ENCODE results near the gene SH3PXD2A. TPM values are rescaled to one million over a fixed set of nuclear protein-coding genes. Genes with fewer than 3 reads are reported as not detected.

The SH3PXD2A gene
- total and polyA plus RNA-seq, 9 of the 15 experiments (the other 6 are each of a cell fraction or from before 2014, with no cell fraction given) = 0.41 to 9.3 (median 2.5) TPM

- TF ChIP-seq ZNF740 (CRISPR knock-in tag; IDR thresholded peaks at IDR 0.05) (peak; percentile 43; the same call in 1 of the 2 replicates), ZNF740 (tag; IDR thresholded peaks at IDR 0.05) (no peak), SP1 (CRISPR knock-in tag; IDR thresholded peaks at IDR 0.05) (peak; percentile 54; the same call in 1 of the 2 replicates)
Measured at GRCh38 chr10:103696411-103697145, 158.8 kb downstream of the SH3PXD2A start (continued).

- CTCF ChIA-PET (ENCODE audit: low intra/inter-chr PET ratio) = no interaction called here
- Histone ChIP-seq H2AFZ (ENCODE audit: low read depth, low read length) (peak overlapping the region; percentile 90), H3K9ac (ENCODE audit: insufficient read depth in 1 of 2, low read depth in 2 of 2, low read length in 2 of 2) (peak overlapping the region in 1 of 2 experiments; percentile 59; a peak in 1 of 4 replicates), H3K9me1 (ENCODE audit: control insufficient read depth, insufficient read depth, low read length) (no peaks in the 10 kb centered on the region), H3K4me1 (replicated peaks in 1 of 2; ENCODE audit: control insufficient read depth in 2 of 2, insufficient read depth in 2 of 2, low read length in 2 of 2) (peaks cover 40 to 42% of the 10 kb centered on the region in 2 experiments), H3K4me3 (no peak overlapping the region), H3K36me3 (ENCODE audit: control insufficient read depth, insufficient read depth, low read length) (no peaks in the 10 kb centered on the region), H3K79me2 (ENCODE audit: control insufficient read depth, insufficient read depth, low read length) (no peaks in the 10 kb centered on the region; the same call in 2 of the 3 replicates), H3K27me3 (ENCODE audit: control insufficient read depth in 2 of 2, insufficient read depth in 2 of 2, low read length in 2 of 2) (no peaks in the 10 kb centered on the region), H3K27ac (ENCODE audit: extremely low read depth, low read depth, low read length) (peak overlapping the region; percentile 60), H4K20me1 (replicated peaks; ENCODE audit: control insufficient read depth, insufficient read depth, low read length) (no peaks in the 10 kb centered on the region), H3K4me2 (ENCODE audit: insufficient read depth, low read length) (peak overlapping the region; percentile 62), H3K9me3 (replicated peaks; ENCODE audit: control insufficient read depth, insufficient read depth, low read depth, low read length) (no peaks in the 10 kb centered on the region)
- WGBS (ENCODE audit: insufficient coverage, low coverage, missing lambda C conversion rate) = 54% methylated on average over 2 of the region's 5 CpGs
- POLR2A ChIA-PET = interaction anchor here (0.5 kb wide), 1 partner anchor 157 kb away, joined by 3 read pairs; no protein-coding TSS in a partner anchor
- in situ Hi-C loops (cut with MboI) = no loop called here
- ATAC-seq = no peak
- intact Hi-C loops (cut with micrococcal nuclease) = no loop called here
- no TSS peak for BruUV-seq (replicated peaks)
- TF ChIP-seq CREM (IDR thresholded peaks at IDR 0.05; ENCODE audit: low read depth) (no peak), ZNF445 (CRISPR knock-in tag; IDR thresholded peaks at IDR 0.05; ENCODE audit: low read depth) (no peak), ELF1 (tag; IDR thresholded peaks at IDR 0.05) (peak; percentile 40; the same call in 1 of the 2 replicates), TCF7L2 (IDR thresholded peaks at IDR 0.05; ENCODE audit: low read depth, low read length) (no peak), SAFB (IDR thresholded peaks at IDR 0.05; ENCODE audit: borderline replicate concordance, low read depth, low read length) (no peak), ZNF507 (tag; conservative IDR thresholded peaks at IDR 0.05) (no peak), PRDM10 (IDR thresholded peaks at IDR 0.05; ENCODE audit: partially characterized antibody) (peak; percentile 26), HSF4 (CRISPR knock-in tag; IDR thresholded peaks at IDR 0.05; ENCODE audit: borderline replicate concordance) (no peak), GABPB1 (CRISPR knock-in tag; IDR thresholded peaks at IDR 0.05) (no peak), HDAC3 (IDR thresholded peaks at IDR 0.05; ENCODE audit: borderline replicate concordance, partially characterized antibody) (peak; percentile 20), MNT (conservative IDR thresholded peaks at IDR 0.05) (no peak)
- FAIRE-seq = peak; percentile 6
- DNase-seq (ENCODE audit: extremely low read depth in 1 of 4, low spot score in 3 of 4) = no peak
Measured at GRCh38 chr10:103696094-103696410, 159.3 kb downstream of the SH3PXD2A start.

Data from K562 (cell line).